Measurements from ENCODE around the gene CSF1.
"Not testable (repeated sequence)": the region's sequence is repeated elsewhere in the genome, so short reads cannot be mapped to it uniquely, and the experiment has no call there.

The CSF1 gene

DNA sequence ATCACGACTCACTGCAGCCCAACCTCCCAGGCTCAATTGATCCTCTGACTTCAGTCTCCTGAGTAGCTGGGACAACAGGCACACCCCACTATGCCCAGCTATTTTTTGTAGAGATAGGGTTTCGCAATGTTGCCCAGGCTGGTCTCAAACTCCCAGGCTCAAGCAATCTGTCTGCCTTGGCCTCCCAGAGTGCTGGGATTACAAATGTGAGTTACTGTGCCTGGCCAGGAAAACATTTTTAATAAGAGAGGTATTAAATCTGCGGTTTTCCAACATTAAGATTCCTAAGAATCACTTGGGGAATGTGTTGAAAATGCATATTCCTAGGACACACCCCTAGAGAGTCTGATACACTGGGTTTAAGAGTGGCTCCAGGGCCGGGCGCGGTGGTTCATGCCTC lies 8.7 kb downstream of the CSF1 start:
- DNase-seq: peak in 1 of 4 experiments; percentile 3

DNA sequence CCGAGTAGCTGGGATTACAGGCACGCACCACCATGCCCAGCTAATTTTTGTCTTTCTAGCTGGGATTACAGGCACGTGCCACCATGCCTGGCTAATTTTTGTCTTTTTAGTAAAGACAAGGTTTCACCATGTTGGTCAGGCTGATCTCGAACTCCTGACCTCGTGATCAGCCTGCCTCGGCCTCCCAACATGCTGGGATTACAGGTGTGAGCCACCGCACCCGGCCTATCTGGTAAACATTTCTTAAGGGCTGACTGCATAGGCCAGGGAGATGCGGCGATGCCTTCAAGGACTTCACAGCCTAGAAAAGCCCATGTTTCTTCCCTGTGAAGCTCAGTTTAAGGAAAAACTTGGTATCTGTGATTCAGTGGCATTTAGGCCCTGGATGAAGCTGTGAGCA lies 9.7 kb downstream of the CSF1 start:
- DNase-seq: not testable (repeated sequence)

DNA sequence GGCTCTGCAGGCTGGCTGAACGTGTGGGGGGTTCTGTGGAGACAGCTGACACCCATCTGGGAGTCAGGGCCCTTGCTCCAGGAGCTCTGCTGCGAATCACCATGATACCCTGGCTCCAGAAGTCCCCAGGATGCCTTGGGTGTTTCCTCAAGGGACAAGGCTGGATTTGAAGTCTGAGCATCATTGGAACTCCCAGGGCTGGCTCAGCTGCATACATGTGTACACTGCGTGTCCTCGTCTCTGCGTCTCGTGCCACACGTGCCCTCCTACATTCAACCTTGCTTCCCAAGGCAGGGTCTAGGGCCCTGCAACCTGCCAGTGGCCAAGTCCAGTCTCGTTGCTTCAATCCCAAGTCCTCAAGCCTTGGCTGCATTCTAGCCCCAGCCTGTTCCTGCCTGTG lies 11.7 kb downstream of the CSF1 start:
- no peak for DNase-seq

DNA sequence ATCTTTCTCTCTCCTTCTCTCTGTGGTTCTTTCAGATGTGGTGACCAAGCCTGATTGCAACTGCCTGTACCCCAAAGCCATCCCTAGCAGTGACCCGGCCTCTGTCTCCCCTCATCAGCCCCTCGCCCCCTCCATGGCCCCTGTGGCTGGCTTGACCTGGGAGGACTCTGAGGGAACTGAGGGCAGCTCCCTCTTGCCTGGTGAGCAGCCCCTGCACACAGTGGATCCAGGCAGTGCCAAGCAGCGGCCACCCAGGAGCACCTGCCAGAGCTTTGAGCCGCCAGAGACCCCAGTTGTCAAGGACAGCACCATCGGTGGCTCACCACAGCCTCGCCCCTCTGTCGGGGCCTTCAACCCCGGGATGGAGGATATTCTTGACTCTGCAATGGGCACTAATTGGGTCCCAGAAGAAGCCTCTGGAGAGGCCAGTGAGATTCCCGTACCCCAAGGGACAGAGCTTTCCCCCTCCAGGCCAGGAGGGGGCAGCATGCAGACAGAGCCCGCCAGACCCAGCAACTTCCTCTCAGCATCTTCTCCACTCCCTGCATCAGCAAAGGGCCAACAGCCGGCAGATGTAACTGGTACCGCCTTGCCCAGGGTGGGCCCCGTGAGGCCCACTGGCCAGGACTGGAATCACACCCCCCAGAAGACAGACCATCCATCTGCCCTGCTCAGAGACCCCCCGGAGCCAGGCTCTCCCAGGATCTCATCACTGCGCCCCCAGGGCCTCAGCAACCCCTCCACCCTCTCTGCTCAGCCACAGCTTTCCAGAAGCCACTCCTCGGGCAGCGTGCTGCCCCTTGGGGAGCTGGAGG lies 12.7 kb downstream of the CSF1 start:
- peak in 2 of 4 experiments; percentile 33 to 58 for DNase-seq

DNA sequence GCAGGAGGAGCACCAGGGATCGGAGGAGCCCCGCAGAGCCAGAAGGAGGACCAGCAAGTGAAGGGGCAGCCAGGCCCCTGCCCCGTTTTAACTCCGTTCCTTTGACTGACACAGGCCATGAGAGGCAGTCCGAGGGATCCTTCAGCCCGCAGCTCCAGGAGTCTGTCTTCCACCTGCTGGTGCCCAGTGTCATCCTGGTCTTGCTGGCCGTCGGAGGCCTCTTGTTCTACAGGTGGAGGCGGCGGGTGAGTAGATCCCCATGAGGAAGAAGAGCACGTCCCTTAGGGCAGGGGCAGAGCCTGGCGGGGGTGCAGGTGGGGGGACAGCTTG lies 13.3 kb downstream of the CSF1 start:
- no peak for DNase-seq

DNA sequence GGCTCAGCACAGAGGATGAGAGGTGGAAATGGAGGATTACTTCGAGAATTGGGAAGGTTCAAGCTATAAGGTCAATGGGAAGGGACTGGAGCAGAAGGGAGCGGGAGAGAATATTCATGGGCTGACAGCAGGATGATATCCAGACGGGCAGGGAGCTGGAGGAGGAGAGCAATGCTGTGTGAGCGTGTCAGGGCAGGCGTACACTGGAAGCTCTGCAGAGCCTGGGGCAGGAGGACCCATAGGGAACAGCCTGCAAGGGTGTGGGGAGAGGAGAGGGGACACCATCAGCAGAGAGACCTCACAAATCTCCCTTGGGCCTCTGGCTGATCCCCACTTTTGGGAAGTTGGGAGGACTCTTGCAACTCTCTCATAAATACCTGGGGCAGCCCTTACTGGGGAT lies 13.7 kb downstream of the CSF1 start:
- DNase-seq: no peak

DNA sequence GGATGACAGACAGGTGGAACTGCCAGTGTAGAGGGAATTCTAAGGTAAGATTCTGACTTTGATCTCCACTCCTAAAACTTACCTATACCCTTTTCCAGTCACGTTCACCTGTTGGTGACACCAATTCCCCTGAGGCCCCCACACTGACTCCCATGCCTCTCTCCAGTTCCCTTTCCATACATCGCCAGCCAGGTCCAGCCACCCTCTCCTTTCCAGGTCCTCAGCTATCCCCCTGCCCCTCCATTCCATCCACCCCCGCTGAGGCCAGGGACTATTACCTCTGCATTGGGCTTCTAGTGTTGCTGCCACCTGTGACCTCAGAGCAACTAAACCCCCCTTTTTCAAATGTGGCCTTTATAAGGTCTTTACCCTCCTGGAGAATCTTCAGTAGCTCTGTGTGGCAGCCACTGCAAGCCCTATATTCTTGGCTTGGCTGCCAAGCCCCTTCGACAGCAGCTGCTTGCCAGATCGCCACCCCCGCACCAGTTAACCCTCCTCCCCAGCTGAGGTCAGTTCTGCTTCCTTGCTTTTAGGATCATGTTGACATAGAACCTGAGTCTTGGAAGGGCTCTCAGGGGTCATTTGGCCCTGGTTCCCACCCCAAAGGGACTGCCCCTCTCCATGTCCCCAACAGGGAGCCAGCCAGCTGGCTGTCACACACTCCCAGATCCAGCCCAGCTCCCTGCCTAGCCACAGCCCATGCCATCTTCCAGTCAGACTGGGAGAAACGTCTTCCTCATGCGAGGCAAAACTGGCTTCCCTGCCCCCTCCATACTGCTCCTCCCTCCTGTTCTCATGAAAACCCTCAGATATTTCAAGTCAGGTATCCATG lies 14.7 kb downstream of the CSF1 start:
- DNase-seq: no peak

DNA sequence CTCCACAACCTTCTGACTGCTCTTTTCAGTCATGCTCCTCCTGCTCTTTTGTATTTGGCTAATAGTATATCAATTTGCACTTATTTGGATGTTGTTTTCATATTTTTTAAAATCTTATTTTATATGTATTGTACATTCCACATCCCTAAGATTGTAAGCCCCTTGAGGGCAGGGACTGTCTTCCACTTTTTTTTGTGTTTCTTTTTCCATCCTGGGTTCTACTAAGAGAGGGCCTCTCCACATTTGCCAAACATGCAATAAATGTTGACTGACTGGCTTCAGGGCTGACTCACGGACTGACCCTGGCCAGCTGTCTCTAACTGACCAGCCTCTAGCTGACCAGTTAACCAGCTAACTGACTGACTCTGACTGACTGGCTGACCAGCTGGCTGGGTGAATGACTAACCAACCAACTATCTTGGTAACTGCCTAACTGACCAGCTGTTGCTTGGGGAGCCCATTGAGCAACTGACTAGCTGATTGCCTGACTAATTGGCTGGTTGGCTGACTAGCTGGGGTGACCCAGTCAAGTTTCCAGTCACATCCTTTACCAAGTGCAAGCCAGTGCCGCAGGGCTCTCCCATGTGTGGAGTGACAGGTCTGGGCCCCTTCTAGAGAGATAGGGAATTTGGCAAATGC lies 16.1 kb downstream of the CSF1 start:
- no peak for DNase-seq

DNA sequence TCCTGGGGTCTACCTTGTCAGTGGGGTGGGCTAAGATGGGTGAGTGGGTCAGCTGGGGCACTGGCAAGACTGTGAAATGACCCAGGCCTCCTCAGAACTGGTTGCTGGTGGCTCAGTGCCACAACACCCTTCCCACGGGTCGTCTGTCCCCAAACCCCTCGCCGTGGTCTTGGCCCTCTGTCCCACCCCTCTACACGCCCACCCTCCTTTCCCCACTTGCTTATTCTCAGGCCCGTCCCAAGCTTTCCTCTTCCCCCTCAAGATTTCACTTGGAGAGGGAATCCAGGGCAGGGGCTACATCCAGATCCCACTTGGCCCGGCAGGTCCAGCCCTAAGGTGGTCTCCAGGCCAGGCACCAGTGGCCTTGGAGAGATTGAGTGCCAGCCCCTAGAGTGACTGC lies 16.7 kb downstream of the CSF1 start:
- no peak for DNase-seq

DNA sequence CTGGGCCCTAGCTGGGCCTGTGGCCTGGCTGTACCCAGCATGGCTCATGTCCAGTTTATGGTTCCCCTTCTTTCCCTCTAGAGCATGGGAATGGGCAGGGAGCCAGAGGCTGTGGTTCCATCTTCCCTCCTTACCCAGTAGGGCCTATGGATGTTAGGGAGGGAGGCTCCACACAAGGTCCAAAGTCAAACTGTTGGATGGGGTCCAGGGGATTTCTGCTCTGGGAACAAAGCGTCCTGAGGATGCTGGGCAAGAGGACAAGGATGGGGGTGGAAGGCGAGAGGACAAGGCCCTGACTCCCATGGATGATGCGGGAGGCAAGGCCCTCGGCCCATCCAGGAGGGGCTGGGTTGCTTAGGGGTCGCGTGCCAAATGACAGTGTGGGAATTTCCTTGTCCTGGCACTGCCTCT lies 17.3 kb downstream of the CSF1 start:
- peak; percentile 74 to 86 (median 77) for DNase-seq

DNA sequence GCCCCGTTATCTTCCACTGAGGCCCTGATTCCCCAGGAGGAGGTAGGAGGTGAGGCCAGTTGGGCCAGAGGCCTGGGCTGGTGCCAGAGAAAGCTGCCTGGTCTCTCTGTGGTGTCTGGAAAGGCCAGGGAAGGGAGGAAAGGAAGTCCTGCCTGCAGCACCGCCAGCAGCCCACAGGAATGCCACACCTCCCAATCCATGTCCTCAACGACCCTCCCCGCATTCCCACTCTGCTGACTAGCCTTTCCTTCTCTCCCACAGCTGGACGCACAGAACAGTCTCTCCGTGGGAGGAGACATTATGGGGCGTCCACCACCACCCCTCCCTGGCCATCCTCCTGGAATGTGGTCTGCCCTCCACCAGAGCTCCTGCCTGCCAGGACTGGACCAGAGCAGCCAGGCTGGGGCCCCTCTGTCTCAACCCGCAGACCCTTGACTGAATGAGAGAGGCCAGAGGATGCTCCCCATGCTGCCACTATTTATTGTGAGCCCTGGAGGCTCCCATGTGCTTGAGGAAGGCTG lies 18.0 kb downstream of the CSF1 start:
- DNase-seq: no peak

DNA sequence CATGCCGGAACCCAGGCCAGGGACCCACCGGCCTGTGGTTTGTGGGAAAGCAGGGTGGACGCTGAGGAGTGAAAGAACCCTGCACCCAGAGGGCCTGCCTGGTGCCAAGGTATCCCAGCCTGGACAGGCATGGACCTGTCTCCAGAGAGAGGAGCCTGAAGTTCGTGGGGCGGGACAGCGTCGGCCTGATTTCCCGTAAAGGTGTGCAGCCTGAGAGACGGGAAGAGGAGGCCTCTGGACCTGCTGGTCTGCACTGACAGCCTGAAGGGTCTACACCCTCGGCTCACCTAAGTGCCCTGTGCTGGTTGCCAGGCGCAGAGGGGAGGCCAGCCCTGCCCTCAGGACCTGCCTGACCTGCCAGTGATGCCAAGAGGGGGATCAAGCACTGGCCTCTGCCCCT lies 18.5 kb downstream of the CSF1 start:
- no peak for DNase-seq

DNA sequence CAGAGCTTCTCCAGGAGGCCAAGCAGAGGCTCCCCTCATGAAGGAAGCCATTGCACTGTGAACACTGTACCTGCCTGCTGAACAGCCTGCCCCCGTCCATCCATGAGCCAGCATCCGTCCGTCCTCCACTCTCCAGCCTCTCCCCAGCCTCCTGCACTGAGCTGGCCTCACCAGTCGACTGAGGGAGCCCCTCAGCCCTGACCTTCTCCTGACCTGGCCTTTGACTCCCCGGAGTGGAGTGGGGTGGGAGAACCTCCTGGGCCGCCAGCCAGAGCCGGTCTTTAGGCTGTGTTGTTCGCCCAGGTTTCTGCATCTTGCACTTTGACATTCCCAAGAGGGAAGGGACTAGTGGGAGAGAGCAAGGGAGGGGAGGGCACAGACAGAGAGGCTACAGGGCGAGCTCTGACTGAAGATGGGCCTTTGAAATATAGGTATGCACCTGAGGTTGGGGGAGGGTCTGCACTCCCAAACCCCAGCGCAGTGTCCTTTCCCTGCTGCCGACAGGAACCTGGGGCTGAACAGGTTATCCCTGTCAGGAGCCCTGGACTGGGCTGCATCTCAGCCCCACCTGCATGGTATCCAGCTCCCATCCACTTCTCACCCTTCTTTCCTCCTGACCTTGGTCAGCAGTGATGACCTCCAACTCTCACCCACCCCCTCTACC lies 19.1 kb downstream of the CSF1 start:
- no peak for DNase-seq

DNA sequence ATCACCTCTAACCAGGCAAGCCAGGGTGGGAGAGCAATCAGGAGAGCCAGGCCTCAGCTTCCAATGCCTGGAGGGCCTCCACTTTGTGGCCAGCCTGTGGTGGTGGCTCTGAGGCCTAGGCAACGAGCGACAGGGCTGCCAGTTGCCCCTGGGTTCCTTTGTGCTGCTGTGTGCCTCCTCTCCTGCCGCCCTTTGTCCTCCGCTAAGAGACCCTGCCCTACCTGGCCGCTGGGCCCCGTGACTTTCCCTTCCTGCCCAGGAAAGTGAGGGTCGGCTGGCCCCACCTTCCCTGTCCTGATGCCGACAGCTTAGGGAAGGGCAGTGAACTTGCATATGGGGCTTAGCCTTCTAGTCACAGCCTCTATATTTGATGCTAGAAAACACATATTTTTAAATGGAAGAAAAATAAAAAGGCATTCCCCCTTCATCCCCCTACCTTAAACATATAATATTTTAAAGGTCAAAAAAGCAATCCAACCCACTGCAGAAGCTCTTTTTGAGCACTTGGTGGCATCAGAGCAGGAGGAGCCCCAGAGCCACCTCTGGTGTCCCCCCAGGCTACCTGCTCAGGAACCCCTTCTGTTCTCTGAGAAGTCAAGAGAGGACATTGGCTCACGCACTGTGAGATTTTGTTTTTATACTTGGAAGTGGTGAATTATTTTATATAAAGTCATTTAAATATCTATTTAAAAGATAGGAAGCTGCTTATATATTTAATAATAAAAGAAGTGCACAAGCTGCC lies 19.8 kb downstream of the CSF1 start:
- DNase-seq: no peak

DNA sequence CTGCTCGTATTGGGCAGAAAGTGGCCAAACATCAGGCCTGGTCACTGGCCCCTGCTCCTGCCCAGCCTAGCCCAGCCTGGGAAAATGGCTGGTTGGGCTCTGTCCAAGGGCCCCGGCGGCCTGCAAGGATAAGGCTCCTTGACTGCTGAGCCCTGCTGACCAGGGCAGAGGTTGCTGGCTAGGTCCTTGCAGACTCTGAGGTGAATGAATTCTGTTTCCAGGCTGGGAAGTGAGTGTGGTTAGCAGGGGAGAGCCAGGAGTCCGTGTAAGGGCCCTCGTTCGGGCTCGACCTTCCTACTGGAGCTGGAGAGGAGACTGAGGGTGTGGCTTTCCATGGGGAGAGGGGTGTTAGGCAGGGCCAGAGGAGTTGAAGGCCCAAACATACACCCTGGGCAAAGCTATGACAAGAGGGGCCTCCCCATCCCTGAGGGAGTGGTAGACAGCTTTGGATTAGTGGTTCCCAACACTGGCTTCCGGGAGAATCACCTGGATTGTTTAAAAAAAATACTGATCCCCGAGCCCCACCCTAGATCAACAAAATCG lies 20.6 kb downstream of the CSF1 start:
- peak; percentile 86 to 89 (median 88) for DNase-seq

DNA sequence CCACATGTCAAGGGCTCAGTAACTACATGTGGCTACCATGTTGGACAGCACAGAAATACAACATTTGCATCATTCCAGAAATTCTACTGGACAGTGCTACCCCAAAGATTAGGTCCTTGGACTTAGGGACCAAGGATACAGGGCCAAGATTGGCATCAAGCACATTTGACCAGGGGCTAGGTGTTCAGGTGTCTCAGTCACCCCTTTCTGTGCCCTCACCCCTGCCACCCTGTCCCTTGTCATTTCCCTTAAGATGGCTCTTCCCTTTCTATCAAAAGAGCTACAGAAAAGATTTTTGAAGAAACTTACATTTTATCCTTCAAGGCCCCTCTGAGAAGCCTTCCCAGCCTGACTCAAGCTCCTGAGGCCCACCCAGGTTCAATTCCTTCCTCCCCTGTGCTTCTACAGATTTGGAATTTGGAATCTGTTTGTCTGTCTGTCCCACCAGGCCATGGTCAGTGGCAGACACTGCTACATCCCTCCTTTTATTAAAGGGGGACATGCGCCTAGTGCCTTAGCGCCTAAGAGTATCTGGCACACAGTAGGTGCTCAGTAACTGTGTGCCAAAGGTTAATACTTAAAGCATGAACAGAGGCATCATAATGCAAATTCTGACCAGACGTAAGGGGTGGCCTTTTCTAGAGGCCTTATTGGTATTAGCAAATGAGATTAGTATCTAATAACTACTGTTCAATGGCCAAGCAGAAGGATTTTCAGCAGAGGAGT lies 21.4 kb downstream of the CSF1 start:
- DNase-seq: no peak

DNA sequence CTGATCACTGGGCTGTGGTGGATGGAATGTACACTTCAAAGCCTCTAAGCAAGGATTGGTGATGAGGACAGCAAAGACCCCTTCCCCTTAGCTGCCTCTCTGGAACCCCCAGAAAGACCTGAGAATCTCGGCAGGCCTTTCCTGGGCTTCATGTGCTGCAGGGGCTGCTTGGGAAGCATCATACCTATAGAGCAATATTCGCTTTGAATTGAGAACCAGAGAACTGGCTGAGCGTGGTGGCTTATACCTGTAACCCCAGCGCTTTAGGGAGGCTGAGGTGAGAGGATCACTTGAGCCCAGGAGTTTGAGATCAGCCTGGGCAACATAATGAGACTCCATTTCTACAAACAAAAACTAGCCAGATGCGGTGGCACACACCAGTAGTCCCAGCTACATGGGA lies 22.0 kb downstream of the CSF1 start:
- DNase-seq: no peak

DNA sequence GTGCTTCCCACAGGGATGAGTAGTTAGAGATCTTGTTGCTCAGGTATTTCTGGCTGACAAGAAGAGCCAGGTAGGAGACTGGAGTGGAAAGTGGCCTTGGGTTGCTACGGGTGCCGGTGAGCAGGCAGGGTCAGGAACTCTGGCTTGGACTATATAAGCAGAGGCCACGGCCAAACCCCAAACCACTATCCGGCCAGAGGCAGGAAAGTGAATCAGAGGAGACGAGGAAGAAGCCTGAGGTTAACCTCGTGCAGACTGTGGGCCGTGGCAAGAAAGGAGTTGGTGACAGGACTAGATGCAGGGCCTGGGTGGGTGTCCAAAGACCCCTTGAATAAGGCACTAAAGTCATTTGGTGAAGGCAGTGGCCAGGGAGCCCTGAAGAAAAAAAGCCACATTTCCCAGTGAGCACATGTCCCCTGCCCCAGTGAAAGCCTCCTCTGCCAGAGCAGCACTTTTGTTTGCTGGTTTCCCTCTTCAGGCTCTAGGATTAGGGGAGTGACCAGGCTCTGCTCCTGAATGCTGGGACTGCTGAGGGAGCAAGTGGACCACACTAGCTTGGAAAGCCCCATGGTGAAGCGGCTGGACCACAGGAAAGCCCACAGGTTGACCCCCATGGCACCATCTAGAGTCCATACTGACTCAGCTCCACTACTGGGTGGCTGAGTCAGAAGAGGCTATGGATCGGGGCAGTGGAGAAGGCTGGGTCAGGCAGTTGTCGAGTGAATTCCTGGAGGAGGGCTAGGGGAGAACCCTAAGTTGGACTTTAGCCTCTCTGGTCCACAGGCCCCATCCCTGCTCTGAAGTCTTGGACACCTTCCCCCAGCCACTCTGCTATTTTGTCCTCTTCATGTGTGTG lies 23.4 kb downstream of the CSF1 start:
- DNase-seq: peak; percentile 68 to 79 (median 74)

DNA sequence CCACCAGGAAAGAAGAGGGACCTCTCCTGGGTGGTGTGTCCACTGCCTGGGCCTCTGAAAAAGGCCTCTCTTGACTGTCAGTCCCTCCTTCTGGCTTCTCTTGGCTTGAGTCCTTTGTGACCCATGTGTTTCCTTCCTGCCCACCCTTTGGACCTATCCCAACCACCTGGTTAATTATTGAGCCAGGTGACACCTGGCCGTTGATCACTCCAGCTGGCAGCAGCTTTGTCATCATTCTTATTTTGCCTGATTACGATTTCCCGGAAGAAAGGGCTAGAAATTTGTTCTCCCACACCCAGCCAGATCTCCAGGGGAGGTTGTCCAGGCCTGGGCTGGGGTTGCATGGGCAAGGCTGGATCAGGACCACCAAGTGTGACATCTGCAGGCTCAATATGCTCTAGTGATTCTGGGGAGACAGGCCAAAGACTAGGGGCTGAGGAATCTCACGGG lies 24.8 kb downstream of the CSF1 start:
- no peak for DNase-seq

DNA sequence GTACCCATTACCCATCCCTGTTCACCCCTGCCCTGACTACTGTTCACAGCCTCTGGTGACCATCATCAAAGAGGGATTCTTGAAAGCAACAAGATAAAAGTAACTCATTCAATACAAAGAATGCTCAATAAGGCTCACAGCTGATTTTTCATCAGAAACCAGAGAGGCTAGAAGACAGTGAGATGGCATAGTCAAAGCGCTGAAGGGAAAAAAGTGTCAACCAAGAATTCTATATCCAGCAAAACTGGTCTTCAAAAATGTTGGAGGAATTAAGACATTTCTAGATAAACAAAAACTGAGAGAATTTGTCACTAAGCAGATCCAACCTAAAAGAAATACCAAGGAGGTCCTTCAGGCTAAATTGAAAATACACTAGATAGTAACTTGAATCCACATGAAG lies 27.1 kb downstream of the CSF1 start:
- DNase-seq: no peak

Measured in suppressor macrophage (primary cell).